ENCODE measurements around the gene APOBEC3H.

APOBEC3H gene

DNA sequence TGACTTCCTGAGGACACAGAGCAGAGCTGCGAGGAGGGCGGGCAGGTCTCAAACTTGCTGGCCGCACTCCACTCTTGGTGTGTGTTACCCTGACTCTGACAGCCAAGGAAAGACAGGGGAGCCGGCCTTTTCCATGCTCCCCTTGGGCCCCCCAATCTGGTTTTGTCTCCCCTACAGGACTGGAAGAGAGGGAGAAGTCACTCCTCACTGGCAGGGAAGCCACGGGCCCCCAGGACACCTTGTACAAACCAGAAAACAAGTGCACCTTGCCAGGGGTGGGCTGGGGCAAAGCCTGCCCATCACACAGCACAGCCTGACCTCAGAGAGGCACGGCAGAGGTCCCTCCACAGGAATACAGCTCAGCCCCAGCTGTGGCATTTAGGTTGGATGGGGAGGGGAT, 35.2 kb downstream of the APOBEC3H start:
- H3K9ac ChIP-seq (ENCODE audit: low read depth, low read length) = no peak overlapping the region
- peaks cover 20% of the 10 kb centered on the region for H3K4me1 ChIP-seq (ENCODE audit: insufficient read depth, low read length)
- H3K9me3 ChIP-seq (ENCODE audit: control insufficient read depth, insufficient read depth, low read length) = 0 out of 2 replicates have a peak, but pooled peaks cover 2% of the 10 kb centered on the region
- no peaks in the 10 kb centered on the region for H3K36me3 ChIP-seq (ENCODE audit: insufficient read depth, low read length)

DNA sequence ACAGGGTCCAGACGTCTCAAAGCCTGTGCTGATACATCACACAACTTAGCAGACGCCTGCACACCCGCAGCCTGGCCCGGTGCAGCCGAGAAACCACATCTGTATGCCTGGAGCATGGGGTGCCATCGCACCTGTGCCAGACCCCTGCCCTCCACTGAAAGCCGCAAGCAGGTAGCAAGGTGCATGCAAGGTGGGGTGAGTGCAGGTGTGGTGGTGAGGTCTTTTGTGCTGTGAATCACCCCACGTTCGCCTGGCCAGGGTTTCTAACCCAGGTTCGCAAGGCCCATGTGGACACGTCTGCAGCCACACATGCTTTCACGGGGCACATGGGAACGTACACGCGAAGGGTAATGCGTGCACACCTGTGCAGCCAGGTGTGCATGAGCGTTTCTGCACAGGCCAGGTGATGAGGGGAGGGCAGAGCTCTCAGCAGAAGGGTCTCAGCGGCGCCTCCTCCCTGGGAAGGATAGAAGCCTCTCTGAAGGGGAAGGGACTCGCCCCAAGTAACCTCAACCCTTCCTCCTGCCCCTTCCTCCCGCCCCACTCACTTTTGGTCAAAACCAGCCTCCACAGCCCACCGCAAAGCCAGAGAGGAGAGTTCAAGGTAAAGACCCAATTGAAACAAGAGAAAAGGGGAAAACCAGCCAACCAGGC, 36.0 kb downstream of the APOBEC3H start:
- 0 out of 2 replicates have a peak, but pooled peaks cover 2% of the 10 kb centered on the region for H3K9me3 ChIP-seq (ENCODE audit: control insufficient read depth, insufficient read depth, low read length)
- H3K36me3 ChIP-seq (ENCODE audit: insufficient read depth, low read length) = no peaks in the 10 kb centered on the region
- peaks cover 20% of the 10 kb centered on the region for H3K4me1 ChIP-seq (ENCODE audit: insufficient read depth, low read length)
- H3K9ac ChIP-seq (ENCODE audit: low read depth, low read length) = no peak overlapping the region

DNA sequence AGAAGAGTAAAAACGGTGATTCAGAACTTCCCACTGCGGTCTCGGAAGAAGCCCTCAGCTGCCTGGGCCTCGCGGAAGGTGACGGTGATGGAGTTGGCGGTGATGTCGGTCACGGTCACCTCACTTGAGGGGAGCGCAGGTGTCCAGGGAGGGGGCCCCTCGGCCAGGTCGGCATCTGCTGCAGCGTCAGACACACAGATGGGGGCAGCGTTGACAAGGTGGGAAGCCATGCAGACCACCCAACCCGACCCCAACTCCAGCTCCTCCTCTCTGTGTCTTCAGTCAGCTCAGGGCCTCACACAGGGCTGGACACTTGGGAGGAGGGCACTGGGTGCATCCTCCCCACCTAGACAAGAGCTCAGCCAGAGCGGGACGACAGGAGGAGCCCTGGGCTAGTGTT, 36.8 kb downstream of the APOBEC3H start:
- Histone ChIP-seq H3K9ac (ENCODE audit: low read depth, low read length) (no peak overlapping the region), H3K36me3 (ENCODE audit: insufficient read depth, low read length) (no peaks in the 10 kb centered on the region), H3K4me1 (ENCODE audit: insufficient read depth, low read length) (peaks cover 20% of the 10 kb centered on the region), H3K9me3 (ENCODE audit: control insufficient read depth, insufficient read depth, low read length) (no peaks in the 10 kb centered on the region)

DNA sequence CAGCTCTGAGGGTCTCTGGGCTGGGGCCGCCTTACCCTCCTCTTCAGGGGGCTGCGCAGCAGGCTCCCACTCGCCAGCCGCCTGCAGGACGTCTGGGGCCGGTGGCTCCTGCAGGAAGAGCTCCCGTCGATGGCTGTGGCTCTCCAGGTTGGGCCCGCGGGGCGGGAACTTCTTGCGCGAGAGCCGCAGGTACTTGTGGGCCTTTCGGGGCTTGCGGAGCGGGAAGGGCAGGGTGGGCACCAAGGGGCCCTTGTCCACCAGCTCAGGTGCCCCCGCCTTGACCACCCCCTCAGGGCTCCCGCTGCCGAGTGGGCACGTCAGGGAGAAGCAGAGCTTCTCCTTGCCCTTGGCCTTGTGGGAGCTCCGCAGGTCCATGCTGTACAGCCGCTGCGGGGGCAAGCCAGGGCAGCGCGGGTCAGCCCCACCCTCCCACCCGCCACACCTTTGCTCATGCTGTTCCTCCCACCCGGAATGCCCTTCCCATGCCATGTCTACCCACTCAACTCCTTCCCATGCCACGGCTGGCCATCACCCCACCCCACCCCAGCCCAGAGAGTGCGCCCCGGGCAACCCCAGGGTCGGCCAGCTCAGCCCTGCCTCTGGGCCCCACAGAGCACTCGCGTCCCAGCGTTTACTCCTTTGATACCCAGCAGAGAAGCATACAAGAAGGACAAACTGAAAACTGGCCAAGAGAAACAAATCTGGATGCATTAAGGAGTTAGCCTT, 37.5 kb downstream of the APOBEC3H start:
- Histone ChIP-seq H3K9ac (ENCODE audit: low read depth, low read length) (no peak overlapping the region), H3K9me3 (ENCODE audit: control insufficient read depth, insufficient read depth, low read length) (no peaks in the 10 kb centered on the region), H3K36me3 (ENCODE audit: insufficient read depth, low read length) (no peaks in the 10 kb centered on the region), H3K4me1 (ENCODE audit: insufficient read depth, low read length) (peaks cover 20% of the 10 kb centered on the region)

DNA sequence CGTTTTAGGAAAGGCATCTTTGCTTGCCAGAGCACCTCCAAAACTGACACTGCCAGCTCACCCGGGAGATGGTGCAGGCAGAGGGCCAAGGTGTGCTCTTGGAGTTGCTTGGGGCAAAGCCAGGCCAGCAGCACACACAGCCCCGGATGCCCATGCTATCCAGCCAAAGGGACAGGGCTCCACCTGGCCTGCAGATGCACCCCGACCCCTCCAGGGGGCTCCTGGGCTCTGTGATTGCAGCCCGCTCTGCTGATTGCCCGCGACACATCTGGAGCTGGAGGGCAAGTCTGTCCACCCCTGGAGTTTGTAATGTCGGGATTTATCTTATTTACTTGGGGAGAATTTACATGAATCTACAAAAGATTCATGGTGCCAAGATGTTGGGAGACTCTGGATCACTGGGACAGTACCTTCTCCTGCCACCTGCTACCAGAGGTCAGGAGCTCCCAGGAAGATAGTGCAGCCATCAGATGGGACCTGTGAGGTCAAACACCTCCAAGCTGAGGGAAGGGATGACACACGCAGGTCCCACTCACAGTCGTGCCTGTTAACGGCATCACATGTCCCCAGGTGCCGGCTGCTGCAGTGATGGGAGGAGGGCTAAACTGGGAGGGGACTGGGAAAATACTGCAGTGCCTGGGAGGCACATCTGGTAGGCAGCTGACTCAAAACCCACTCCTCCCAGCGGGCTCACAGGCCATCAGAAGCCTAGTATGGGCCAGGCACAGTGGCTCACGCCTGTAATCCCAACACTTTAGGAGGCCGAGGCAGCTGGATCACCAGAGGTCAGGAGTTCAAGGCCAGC, 38.2 kb downstream of the APOBEC3H start:
- H3K9me3 ChIP-seq (ENCODE audit: control insufficient read depth, insufficient read depth, low read length) = no peaks in the 10 kb centered on the region
- no peak overlapping the region for H3K9ac ChIP-seq (ENCODE audit: low read depth, low read length)

DNA sequence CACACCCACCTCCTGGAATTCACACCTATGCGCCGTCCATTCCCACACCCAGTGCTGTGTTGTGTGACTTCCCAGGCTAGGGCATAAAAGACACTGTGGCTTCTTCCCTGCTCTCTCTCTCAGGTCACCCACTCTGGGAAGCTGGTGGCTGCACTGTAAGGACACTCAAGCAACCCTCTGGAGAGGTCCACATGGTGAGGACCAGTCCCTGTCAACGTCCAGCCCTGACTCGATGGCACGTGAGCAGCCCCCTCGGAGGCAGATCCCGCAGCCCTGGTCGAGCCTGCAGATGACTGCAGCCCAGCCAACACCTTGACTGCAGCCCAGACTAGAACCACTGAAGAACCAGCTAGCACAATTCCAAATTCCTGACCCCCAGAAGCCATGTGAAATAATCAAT, 39.3 kb downstream of the APOBEC3H start:
- Histone ChIP-seq H3K36me3 (ENCODE audit: insufficient read depth, low read length) (no peaks in the 10 kb centered on the region), H3K4me1 (ENCODE audit: insufficient read depth, low read length) (peaks cover 4% of the 10 kb centered on the region), H3K9ac (ENCODE audit: low read depth, low read length) (no peak overlapping the region), H3K9me3 (ENCODE audit: control insufficient read depth, insufficient read depth, low read length) (no peaks in the 10 kb centered on the region)

More for the DNA sequence above, 38.2 kb downstream of the APOBEC3H start:
- H3K4me1 ChIP-seq (ENCODE audit: insufficient read depth, low read length) = peaks cover 14% of the 10 kb centered on the region
- no peaks in the 10 kb centered on the region for H3K36me3 ChIP-seq (ENCODE audit: insufficient read depth, low read length)

DNA sequence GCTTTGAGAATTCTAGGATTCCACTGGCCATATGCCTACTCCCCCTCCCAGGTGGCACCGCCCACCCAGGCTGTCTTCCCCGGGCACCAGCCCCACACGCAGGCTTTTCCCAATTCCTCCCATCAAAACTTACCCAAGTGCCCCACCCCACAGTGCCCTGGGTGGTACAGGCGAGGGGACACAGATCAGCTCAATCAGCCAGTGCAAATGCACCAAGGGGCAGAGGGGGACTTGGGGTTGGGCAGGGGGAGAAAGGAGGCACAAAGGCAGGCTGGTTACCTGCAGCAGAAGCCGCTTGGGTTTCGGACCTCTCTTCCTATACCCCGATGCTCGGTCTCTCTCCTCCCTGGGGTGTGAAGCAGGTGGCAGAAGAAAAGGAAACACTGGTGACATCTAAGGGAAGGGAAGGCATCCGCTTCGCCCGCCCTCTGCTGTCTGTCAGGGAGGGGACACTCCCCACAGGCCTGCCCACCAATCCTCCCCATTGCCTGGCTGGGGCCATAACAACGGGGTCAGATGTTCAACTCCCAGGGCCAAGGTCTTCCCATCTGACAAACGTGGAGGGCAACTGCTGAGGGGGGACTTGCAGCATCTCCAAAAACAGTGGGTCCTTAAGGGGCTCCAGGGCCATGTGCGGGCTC, 41.4 kb downstream of the APOBEC3H start:
- Histone ChIP-seq H3K36me3 (ENCODE audit: insufficient read depth, low read length) (no peaks in the 10 kb centered on the region), H3K9me3 (ENCODE audit: control insufficient read depth, insufficient read depth, low read length) (no peaks in the 10 kb centered on the region), H3K4me1 (ENCODE audit: insufficient read depth, low read length) (peaks cover under 1% of the 10 kb centered on the region; the same call in 1 of the 2 replicates), H3K9ac (ENCODE audit: low read depth, low read length) (no peak overlapping the region)

DNA sequence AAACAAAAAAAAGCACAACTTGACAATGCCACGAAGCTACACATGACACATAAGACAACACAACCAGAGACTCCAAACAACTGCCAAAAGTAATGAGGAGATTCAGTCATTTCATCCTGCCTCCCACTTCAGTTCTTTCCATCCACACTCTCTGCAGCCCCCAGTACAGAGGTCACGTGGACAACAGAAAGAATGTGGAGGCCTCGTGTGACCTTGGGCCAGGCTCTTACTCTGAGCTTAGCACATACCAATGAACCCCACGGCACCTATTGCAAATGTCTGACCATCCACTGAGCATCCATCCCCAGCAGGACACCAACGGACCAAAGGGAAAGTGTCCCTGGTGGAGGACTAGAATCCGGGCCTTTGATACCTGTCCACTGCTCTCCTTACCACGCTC, 42.9 kb downstream of the APOBEC3H start:
- no peaks in the 10 kb centered on the region for H3K36me3 ChIP-seq (ENCODE audit: insufficient read depth, low read length)
- no peak overlapping the region for H3K9ac ChIP-seq (ENCODE audit: low read depth, low read length)
- H3K4me1 ChIP-seq (ENCODE audit: insufficient read depth, low read length) = peaks cover 9% of the 10 kb centered on the region; the same call in 1 of the 2 replicates
- H3K9me3 ChIP-seq (ENCODE audit: control insufficient read depth, insufficient read depth, low read length) = no peaks in the 10 kb centered on the region

DNA sequence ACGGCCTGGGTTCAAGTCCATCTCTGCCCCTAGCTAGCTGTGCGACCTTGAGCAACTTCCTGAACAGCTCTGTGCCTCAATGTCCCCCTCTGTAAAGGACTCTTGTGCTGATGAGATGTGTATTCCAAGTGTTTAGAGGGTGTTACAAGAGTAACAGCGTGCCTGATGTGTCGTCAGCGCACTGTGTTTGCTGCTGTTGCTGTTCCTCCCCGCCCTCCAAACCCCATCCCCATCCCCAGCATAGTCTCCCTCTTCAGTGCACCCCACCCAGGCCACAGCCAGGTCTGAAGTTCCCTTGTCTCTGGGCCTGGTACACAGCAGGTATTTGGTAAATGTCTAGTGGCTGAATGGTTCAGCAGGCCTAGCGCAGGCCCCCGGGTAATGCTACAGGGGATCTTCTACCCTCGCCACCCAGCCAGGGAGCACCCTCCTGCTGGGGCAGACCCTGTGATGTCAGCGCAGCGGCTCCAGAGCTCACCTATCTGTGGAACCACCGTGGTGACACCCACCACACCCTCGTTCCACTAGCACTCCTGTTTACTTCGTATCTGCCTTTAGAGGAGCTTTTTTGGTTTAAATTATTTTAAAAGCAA, 45.1 kb downstream of the APOBEC3H start:
- H3K36me3 ChIP-seq (ENCODE audit: insufficient read depth, low read length) = no peaks in the 10 kb centered on the region
- H3K4me1 ChIP-seq (ENCODE audit: insufficient read depth, low read length) = peaks cover 9% of the 10 kb centered on the region; the same call in 1 of the 2 replicates
- H3K9me3 ChIP-seq (ENCODE audit: control insufficient read depth, insufficient read depth, low read length) = no peaks in the 10 kb centered on the region
- H3K9ac ChIP-seq (ENCODE audit: low read depth, low read length) = no peak overlapping the region

DNA sequence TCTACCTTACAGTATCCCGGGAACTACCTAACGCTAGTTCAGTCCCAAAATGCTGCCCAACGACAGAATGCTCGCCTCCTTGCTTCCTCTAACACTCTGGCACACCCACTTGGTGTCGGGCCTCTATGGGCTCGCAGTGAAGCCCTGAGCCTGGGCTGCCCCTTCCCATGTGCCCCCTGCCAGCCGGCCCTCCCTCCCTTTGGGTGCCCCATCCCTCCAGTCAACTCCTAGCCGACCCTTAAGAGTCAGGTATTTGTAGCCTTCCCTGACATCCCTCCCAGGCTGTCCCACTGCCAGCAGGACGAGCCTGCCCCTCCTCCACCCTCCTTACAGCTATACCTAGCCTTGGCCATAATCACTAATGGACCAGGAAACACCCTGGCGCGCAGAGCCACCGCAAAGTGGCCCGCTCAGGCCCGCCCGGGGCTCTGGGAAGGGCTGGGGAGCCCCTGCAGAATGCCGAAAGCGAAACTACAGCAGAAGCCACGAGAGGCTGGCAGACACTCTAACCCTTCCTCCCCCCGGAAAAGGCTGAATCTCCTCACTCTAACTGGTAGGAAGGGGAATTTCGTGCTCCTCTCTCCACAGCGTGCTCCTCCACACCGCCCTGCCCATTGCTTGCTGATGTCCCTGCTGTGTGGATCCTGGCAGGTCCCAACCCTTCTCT, 47.2 kb downstream of the APOBEC3H start:
- peaks cover 23% of the 10 kb centered on the region for H3K4me1 ChIP-seq (ENCODE audit: insufficient read depth, low read length)
- H3K9ac ChIP-seq (ENCODE audit: low read depth, low read length) = peak overlapping the region; percentile 81
- H3K9me3 ChIP-seq (ENCODE audit: control insufficient read depth, insufficient read depth, low read length) = no peaks in the 10 kb centered on the region
- no peaks in the 10 kb centered on the region for H3K36me3 ChIP-seq (ENCODE audit: insufficient read depth, low read length)

DNA sequence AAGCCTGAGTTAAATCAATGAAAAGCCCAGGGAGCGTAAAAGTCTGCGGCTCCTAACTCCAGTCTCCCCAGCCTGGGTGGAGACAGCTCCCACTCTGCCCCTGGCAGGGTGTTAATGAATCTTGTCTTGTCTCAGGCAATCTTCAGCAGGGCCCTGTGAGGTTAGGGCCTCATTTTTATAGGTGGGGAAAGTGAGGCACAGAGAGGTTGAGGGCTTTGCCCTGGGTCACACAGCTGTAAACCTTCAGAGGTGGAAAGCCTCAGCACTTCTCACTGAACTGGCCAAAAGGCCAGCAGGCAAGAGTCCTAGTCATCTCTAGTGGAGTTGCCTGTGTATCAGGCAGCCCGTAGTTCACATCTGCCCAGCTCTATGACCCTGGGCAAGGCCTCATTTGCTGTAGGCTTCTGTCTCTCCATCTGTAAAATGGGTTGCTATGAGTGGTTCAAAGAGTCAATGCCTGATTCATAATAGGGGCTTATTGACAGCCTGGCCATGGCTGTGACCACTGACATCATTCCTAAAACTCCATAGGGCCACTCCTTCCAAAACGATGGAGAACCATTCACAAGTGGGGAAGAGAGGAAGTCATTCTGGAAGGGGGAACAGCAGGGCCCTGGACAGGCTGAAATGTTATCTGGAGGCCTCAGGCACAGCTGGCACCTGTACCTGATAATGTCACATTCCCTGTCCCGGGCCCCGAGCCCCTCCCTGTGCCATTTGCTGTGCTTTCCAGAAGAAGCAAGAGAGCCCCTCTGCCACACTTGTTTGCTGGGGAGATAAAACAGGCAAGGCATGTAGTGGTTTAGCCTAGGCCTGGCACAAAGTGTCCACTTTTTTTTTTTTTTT, 49.4 kb downstream of the APOBEC3H start:
- H3K36me3 ChIP-seq (ENCODE audit: insufficient read depth, low read length) = no peaks in the 10 kb centered on the region
- 0 out of 2 replicates have a peak overlapping the region, but pooled peaks have one; percentile 81 for H3K9ac ChIP-seq (ENCODE audit: low read depth, low read length)
- H3K4me1 ChIP-seq (ENCODE audit: insufficient read depth, low read length) = peaks cover 34% of the 10 kb centered on the region
- H3K9me3 ChIP-seq (ENCODE audit: control insufficient read depth, insufficient read depth, low read length) = no peaks in the 10 kb centered on the region

DNA sequence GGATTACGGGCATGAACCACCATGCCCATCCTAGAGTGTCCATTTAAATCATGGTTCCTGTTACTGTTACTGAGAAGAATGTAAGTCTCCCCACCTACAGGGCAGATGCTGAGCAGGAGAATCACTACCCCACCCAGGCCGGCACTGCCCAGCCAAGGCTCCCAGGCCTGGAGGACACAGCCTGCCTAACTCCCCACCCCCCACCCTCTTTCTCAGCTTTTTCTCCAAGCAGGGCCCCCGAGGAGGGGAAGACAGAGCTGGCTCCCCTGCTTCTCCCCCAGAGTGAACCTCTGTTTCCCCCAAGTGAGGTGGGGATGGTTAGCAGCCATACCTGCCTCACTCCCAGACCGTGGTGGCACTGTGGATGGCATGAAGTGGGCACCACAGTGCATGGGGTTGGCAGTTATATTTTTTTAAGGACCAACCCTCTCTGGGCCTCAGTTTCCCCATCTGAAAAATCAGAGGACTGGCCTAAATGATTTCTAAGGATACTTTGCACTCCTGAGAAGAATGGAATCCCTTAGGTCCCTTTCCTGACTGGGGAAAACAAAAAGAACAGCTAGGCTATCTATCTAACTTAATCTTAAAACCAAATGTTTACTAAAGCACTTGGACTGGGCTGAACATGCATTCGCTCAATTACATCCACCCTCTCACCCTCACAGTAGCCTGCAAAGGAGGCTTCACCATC, 50.4 kb downstream of the APOBEC3H start:
- H3K9me3 ChIP-seq (ENCODE audit: control insufficient read depth, insufficient read depth, low read length) = no peaks in the 10 kb centered on the region
- no peaks in the 10 kb centered on the region for H3K36me3 ChIP-seq (ENCODE audit: insufficient read depth, low read length)
- peaks cover 34% of the 10 kb centered on the region for H3K4me1 ChIP-seq (ENCODE audit: insufficient read depth, low read length)
- no peak overlapping the region for H3K9ac ChIP-seq (ENCODE audit: low read depth, low read length)

All from ES-I3 (cell line).